HCT116 (cell line): ENCODE measurements around the gene NFATC1. TPM values are rescaled to one million over a fixed set of nuclear protein-coding genes. Genes with fewer than 3 reads are reported as not detected.

ENCODE experiments used
- ATAC-seq: fragments of 200-7000 bp; cut with Tn5 transposase; 2 replicates; pipeline ENCODE4 v1.9.1; 2020; ENCODE audit warnings: mild to moderate bottlenecking, moderate library complexity
- BruUV-seq: library from RNA; stranded (reverse); fragments of 400-500 nt; replicated peaks from 2 replicates; lab custom pipeline; 2021; lab: Mats Ljungman, UMichigan
- CTCF ChIA-PET: fragments of 300-600 bp; sonication (Branson Sonifier 250); formaldehyde crosslinking; loops from one replicate; lab custom pipeline; 2021; ENCODE audit warnings: antibody characterized with exemption; lab: Charles Lee
- POLR2A ChIA-PET: fragments of 300-600, 350-600 bp; sonication (Branson Sonifier 250); formaldehyde crosslinking; loops from one replicate; lab custom pipeline; 2021; ENCODE audit warnings: antibody characterized with exemption; lab: Charles Lee
- RAD21 ChIA-PET, 2 experiments: fragments of 300-600 bp; sonication (Branson Sonifier 250); formaldehyde crosslinking; loops; one replicate each; lab custom pipeline; 2023; ENCODE audit warnings: low total read pairs in 2 of 2; ENCODE audit not compliant: uncharacterized antibody in 2 of 2, unreplicated experiment in 2 of 2, low non-redundant PET in 1 of 2; lab: Charles Lee
- DNase-seq: peaks from one replicate; pipeline ENCODE4 v3.0.0-alpha.2; 2010; ENCODE audit warnings: low read depth, low spot score
- H2AFZ ChIP-seq: fragments of 200-600 bp; shearing (Covaris generic), sonication (generic); 2 replicates; pipeline ENCODE4 v1.6.1; 2017; ENCODE audit warnings: low read depth, mixed run types, mixed read lengths, antibody characterized with exemption, low read length; ENCODE audit not compliant: poor library complexity, severe bottlenecking
- H3K27ac ChIP-seq: 2 replicates; pipeline ENCODE4 v1.5.1; 2012; ENCODE audit warnings: low read depth, low read length
- H3K27me3 ChIP-seq: fragments of 200-600 bp; sonication (generic); 2 replicates; pipeline ENCODE4 v1.6.1; 2016; ENCODE audit warnings: mixed run types, low read length, mixed read lengths; ENCODE audit not compliant: insufficient read depth
- H3K36me3 ChIP-seq, 2 experiments: fragments of 200-500 bp in 1 of 2; fragments of 200-600 bp in 1 of 2; sonication (Bioruptor generic) in 1 of 2; sonication (generic) in 1 of 2; 2 replicates each; pipeline versions ENCODE4 v1.5.1 to v1.6.1; 2014 to 2016; ENCODE audit warnings: low read length in 2 of 2, inconsistent platforms in 1 of 2, mixed read lengths in 1 of 2, mixed run types in 1 of 2; ENCODE audit not compliant: insufficient read depth in 2 of 2, control insufficient read depth in 1 of 2
- H3K4me1 ChIP-seq, 2 experiments: fragments of 200-600 bp in 1 of 2; sonication (generic) in 1 of 2; 2 replicates each; pipeline versions ENCODE4 v1.5.1 to v1.6.1; 2012 to 2017; ENCODE audit warnings: low read length in 2 of 2, inconsistent platforms in 1 of 2, mild to moderate bottlenecking in 1 of 2, mixed read lengths in 1 of 2, mixed run types in 1 of 2, moderate library complexity in 1 of 2; ENCODE audit not compliant: insufficient read depth in 2 of 2, control insufficient read depth in 1 of 2
- H3K4me2 ChIP-seq: fragments of 200-600 bp; sonication (generic); 2 replicates; pipeline ENCODE4 v1.6.1; 2017; ENCODE audit warnings: mixed run types, low read length, mixed read lengths
- H3K4me3 ChIP-seq, 2 experiments: fragments of 200-600 bp in 1 of 2; sonication (generic) in 1 of 2; replicated peaks in 1 of 2; 2 replicates each; pipeline ENCODE4 v1.5.1; 2011 to 2016; ENCODE audit warnings: low read length in 2 of 2, control low read depth in 1 of 2, low read depth in 1 of 2, mild to moderate bottlenecking in 1 of 2, mixed read lengths in 1 of 2, mixed run types in 1 of 2
- H3K79me2 ChIP-seq: fragments of 200-600 bp; sonication (generic); 2 replicates; pipeline ENCODE4 v1.6.1; 2017; ENCODE audit warnings: mild to moderate bottlenecking, mixed run types, low read length, moderate library complexity, mixed read lengths; ENCODE audit not compliant: insufficient read depth
- H3K9ac ChIP-seq: fragments of 200-600 bp; sonication (generic); 2 replicates; pipeline ENCODE4 v1.6.1; 2016; ENCODE audit warnings: low read length, mixed read lengths
- H3K9me2 ChIP-seq: fragments of 200-600 bp; sonication (generic), shearing (Covaris generic); 2 replicates; pipeline ENCODE4 v1.6.1; 2017; ENCODE audit warnings: mixed run types, mild to moderate bottlenecking, moderate library complexity; ENCODE audit not compliant: insufficient read depth
- H3K9me3 ChIP-seq, 2 experiments: fragments of 200-500 bp in 1 of 2; fragments of 200-600 bp in 1 of 2; sonication (Bioruptor generic) in 1 of 2; sonication (generic) in 1 of 2; 2 replicates each; pipeline ENCODE4 v1.6.1; 2014 to 2017; ENCODE audit warnings: low read length in 2 of 2, mixed read lengths in 2 of 2, inconsistent platforms in 1 of 2, low read depth in 1 of 2, mild to moderate bottlenecking in 1 of 2, mixed run types in 1 of 2, moderate library complexity in 1 of 2; ENCODE audit not compliant: control insufficient read depth in 1 of 2, insufficient read depth in 1 of 2
- H4K20me1 ChIP-seq: fragments of 200-600 bp; sonication (generic), shearing (Covaris generic); 2 replicates; pipeline ENCODE4 v1.6.1; 2017; ENCODE audit warnings: mixed run types, mild to moderate bottlenecking, moderate library complexity; ENCODE audit not compliant: insufficient read depth
- EGR1 ChIP-seq: IDR thresholded peaks from 2 replicates; pipeline ENCODE4 v1.6.1; 2012; ENCODE audit warnings: low read depth
- ELF1 ChIP-seq: IDR thresholded peaks from 2 replicates; pipeline ENCODE4 v1.6.1; 2012; ENCODE audit warnings: low read depth, borderline replicate concordance
- EZH2phosphoT487 ChIP-seq: fragments of 200-600 bp; IDR thresholded peaks from 2 replicates; pipeline ENCODE4 v1.6.1; 2018; ENCODE audit warnings: antibody characterized with exemption, borderline replicate concordance
- FOSL1 ChIP-seq: IDR thresholded peaks from 2 replicates; pipeline ENCODE4 v1.6.1; 2012; ENCODE audit warnings: low read depth
- POLR2A ChIP-seq: IDR thresholded peaks from 2 replicates; pipeline ENCODE4 v1.7.0; 2011; ENCODE audit warnings: borderline replicate concordance; ENCODE audit not compliant: insufficient read depth, insufficient read length; ENCODE audit errors: extremely low read depth
- POLR2AphosphoS5 ChIP-seq: IDR thresholded peaks from 2 replicates; pipeline ENCODE4 v1.6.1; 2011; ENCODE audit warnings: mild to moderate bottlenecking, low read depth, low read length, moderate library complexity
- RAD21 ChIP-seq: IDR thresholded peaks from 2 replicates; pipeline ENCODE4 v1.6.1; 2012; ENCODE audit warnings: low read depth, mild to moderate bottlenecking
- SP1 ChIP-seq: IDR thresholded peaks from 2 replicates; pipeline ENCODE4 v1.6.1; 2012; ENCODE audit warnings: low read depth
- SRF ChIP-seq: IDR thresholded peaks from 2 replicates; pipeline ENCODE4 v1.6.1; 2012; ENCODE audit warnings: low read depth
- TCF7L2 ChIP-seq: IDR thresholded peaks from 2 replicates; pipeline ENCODE4 v1.7.0; 2011; ENCODE audit warnings: borderline replicate concordance, inconsistent platforms; ENCODE audit not compliant: insufficient read depth, insufficient read length; ENCODE audit errors: extremely low read depth
- YY1 ChIP-seq: IDR thresholded peaks from 2 replicates; pipeline ENCODE4 v1.6.1; 2011; ENCODE audit warnings: low read length, low read depth, moderate library complexity, mild to moderate bottlenecking; ENCODE audit not compliant: insufficient replicate concordance; ENCODE audit errors: extremely low read depth
- ZFX ChIP-seq: fragments of 450-650 bp; IDR thresholded peaks from 2 replicates; pipeline ENCODE4 v1.6.1; 2017
- ZNF274 ChIP-seq: fragments of 200-500 bp; sonication (Bioruptor generic); IDR thresholded peaks from 2 replicates; pipeline ENCODE4 v1.6.1; 2014; ENCODE audit warnings: mild to moderate bottlenecking, low read depth, low read length, inconsistent platforms
- intact Hi-C: fragments of 100-400 bp; cut with micrococcal nuclease; formaldehyde crosslinking; loops from 2 replicates; pipeline ENCODE4 v1.10.0; 2022
- total RNA-seq: library from RNA; stranded (reverse); gene quantifications from one replicate; pipeline ENCODE4 v1.2.1, GENCODE V29; 2021; ENCODE audit not compliant: unreplicated experiment
- TF ChIP-seq, protein P1 (sequence below), 3 experiments: fragments of 200-600 bp in 1 of 3; sonication (generic) in 1 of 3; IDR thresholded peaks in 2 of 3; conservative IDR thresholded peaks in 1 of 3; 2 replicates each; pipeline ENCODE4 v1.5.1; 2012 to 2017; ENCODE audit warnings: low read depth in 2 of 3, low read length in 2 of 3, antibody characterized with exemption in 1 of 3, borderline replicate concordance in 1 of 3, control low read depth in 1 of 3, mild to moderate bottlenecking in 1 of 3, mixed read lengths in 1 of 3, mixed run types in 1 of 3, moderate library complexity in 1 of 3; ENCODE audit not compliant: insufficient read depth in 1 of 3
- TF ChIP-seq, protein P2 (sequence below): IDR thresholded peaks from 2 replicates; pipeline ENCODE4 v1.6.1; 2012

NFATC1 gene
- total RNA-seq, 1 experiment from 2014 or later: 20.8 TPM

DNA sequence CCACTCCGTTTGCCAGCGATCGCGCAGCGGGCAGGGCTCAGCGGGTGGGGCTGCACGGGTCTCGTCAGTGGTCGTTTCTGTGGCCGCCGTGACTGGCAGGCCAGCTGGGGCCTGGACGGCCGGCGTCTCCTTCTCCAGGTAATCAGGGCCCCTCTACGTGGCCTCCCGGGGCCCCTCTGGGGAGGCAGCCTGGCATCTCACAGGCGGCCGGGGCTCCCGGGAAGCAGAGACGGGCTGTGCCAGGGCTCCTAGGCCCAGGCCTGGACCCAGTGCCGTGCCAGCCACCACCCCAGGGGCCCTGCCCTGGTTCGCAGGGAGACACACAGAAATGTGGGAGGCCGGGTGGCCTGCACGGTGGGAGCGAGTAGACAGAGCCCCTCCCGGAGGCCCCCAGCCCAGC lies 59.5 kb downstream of the NFATC1 start (continued):
- TF ChIP-seq TCF7L2 (no peak), ELF1 (no peak), POLR2AphosphoS5 (no peak), RAD21 (no peak)
- TF ChIP-seq, protein P1, sequence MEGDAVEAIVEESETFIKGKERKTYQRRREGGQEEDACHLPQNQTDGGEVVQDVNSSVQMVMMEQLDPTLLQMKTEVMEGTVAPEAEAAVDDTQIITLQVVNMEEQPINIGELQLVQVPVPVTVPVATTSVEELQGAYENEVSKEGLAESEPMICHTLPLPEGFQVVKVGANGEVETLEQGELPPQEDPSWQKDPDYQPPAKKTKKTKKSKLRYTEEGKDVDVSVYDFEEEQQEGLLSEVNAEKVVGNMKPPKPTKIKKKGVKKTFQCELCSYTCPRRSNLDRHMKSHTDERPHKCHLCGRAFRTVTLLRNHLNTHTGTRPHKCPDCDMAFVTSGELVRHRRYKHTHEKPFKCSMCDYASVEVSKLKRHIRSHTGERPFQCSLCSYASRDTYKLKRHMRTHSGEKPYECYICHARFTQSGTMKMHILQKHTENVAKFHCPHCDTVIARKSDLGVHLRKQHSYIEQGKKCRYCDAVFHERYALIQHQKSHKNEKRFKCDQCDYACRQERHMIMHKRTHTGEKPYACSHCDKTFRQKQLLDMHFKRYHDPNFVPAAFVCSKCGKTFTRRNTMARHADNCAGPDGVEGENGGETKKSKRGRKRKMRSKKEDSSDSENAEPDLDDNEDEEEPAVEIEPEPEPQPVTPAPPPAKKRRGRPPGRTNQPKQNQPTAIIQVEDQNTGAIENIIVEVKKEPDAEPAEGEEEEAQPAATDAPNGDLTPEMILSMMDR (IDR thresholded peaks at IDR 0.05 in 2 of 3, conservative IDR thresholded peaks at IDR 0.05 in 1 of 3; ENCODE audit: borderline replicate concordance in 1 of 3, insufficient read depth in 1 of 3, low read depth in 2 of 3, low read length in 2 of 3): no peak
- TF ChIP-seq, protein P2, sequence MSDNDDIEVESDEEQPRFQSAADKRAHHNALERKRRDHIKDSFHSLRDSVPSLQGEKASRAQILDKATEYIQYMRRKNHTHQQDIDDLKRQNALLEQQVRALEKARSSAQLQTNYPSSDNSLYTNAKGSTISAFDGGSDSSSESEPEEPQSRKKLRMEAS: no peak

DNA sequence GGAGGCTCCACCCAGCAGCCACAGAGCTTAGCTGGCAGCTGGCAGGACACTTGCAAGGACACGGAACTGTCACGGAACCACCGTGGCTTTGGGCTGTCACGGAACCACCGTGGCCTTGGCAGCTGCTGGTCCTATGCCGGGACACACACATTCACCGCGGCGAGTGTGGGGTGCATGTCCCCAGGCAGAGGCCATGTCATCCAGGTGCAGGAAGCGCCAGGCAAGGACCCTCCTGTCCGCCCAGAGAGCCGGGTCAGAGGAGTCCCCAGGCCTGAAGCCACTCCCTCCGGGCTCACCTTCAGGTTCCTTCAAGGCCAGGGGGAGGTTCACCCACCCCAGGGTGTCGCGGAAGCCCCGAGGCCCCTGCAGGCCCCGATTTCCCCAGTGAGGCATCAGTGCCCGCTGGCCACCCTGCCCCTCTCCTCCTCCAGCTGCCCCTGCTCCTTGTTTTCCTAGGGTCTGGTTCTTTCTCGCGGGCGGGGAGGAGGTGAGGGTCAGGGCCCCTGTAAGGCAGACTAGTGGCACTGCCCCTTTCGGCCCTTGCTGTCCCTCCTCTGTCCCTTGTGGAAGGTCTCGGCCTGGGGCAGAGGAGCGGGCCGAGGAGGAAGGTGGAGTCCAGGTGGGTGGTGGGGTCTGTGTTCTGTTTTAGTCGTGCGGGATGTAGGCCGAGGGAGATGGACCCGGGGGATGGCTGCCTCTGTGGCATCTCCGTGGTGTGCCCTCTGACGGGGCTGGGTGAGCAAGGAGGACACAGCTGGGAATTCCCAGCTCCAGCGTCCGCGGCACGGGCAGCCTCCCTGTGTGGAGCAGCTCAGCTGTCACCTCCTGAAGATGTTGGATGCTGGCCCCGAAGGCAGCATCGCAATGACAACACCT lies 60.6 kb downstream of the NFATC1 start:
- Histone ChIP-seq H3K4me3 (no peak overlapping the region), H3K4me1 (peaks cover 12 to 28% of the 10 kb centered on the region in 2 experiments), H4K20me1 (no peaks in the 10 kb centered on the region), H3K9me2 (no peaks in the 10 kb centered on the region), H3K9me3 (no peaks in the 10 kb centered on the region), H3K27ac (no peak overlapping the region), H3K79me2 (no peaks in the 10 kb centered on the region), H3K27me3 (no peaks in the 10 kb centered on the region), H3K36me3 (peaks cover 0 to 1% of the 10 kb centered on the region in 2 experiments; a peak in 1 of 4 replicates), H2AFZ (no peak overlapping the region), H3K9ac (no peak overlapping the region), H3K4me2 (no peak overlapping the region)
- intact Hi-C loops: no loop called here
- POLR2A ChIA-PET: no interaction called here
- RAD21 ChIA-PET: no interaction called here
- BruUV-seq: no TSS peak
- DNase-seq (no peak), ATAC-seq (no peak)
- no peak for TF ChIP-seq TCF7L2
- no peak for TF ChIP-seq SP1
- TF ChIP-seq SRF: no peak
- no peak for TF ChIP-seq YY1
- TF ChIP-seq FOSL1: no peak
- TF ChIP-seq, protein P2: no peak
- no peak for TF ChIP-seq ELF1
- no peak for TF ChIP-seq POLR2A
- TF ChIP-seq EGR1: no peak
- no peak for TF ChIP-seq ZNF274
- no peak for TF ChIP-seq ZFX
- no peak for TF ChIP-seq EZH2phosphoT487
- CTCF ChIA-PET: no interaction called here
